ENCODE results near the gene SERPINI2.

The SERPINI2 gene

DNA sequence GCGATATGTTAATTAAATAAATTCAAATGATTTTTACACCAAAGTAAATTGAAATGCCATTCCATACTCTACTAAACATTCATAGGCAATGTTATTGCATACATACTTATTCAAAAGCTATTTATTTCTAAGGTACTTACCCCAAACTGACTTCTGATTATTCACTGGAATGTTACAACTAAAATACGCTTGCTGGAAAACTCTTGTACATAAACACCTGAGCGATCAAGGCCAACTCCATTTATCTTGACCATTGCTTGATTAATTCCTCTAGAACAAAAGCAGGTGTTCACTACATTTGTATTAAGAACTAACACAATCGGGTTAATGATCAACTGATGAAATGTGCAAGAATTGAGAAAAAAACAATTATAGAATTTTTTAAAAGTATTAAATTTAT, at the start of gene SERPINI2:
Gene SERPINI2, minus strand, starts transcription at position 180 of the 400 bp plus-strand sequence. CDS start 2,208 bp downstream, outside the sequence.
- Mint-ChIP-seq H3K36me3 (ENCODE audit: low read depth) (no peaks in the 10 kb centered on the region), H3K9me3 (no peaks in the 10 kb centered on the region), H3K4me1 (ENCODE audit: low read depth) (no peaks in the 10 kb centered on the region), H3K27ac (no peak within 1 kb of the TSS), H3K4me3 (no peak within 1 kb of the TSS), H3K27me3 (ENCODE audit: low read depth) (no peaks in the 10 kb centered on the region)

DNA sequence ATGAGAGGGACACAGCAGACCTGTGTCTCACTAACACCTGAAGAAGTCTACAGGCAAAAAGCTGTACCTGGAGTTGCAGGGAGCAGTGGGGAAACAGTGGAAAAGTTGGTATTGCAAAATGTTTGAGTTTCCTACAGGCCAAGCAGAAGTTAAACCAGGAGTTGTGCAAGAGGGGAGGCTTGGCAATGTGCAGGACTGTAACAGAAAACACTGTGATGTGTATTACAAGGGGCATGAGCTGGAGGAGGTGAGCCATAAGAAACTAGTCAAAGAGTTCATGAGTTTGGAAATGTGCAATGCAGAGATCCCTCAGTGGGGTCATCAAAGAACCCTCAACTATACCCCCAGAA, 47.1 kb upstream of the SERPINI2 start:
- Mint-ChIP-seq H3K9me3 (no peaks in the 10 kb centered on the region), H3K27me3 (ENCODE audit: low read depth) (no peaks in the 10 kb centered on the region)

DNA sequence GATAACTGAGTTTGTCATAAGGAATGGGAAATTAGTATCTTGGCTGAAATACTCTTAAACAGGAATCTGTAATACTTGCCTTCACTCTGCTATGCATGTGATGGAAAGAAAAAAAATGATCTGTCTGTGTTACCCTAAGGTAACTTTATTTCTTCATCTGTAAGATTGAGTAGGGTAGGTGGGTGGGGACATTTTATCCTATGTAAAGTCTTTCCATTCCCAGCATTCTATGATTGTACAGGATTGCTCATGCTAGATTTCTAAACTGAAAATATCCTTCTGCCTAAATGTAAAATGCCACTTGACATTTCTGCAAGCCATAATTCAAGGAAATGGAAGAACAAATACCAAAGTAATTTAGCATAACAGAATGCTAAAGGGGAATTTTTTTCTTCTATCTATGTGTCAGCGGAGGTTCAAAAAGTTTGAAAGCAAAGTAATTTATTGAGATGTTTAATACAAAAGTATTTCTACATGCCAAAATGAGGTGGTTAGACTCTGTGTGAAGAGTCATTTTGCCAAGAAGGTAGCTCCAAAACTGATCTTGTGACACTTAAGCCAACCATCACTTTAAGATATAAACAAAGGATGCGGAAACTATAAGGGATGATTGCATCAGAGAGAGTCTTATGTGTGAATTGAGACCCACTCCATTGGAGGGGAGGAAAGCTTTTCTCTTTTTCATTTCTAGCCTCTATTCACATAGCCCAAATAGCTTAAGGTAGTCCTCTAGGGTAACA, 46.6 kb upstream of the SERPINI2 start:
- no peaks in the 10 kb centered on the region for H3K36me3 Mint-ChIP-seq (ENCODE audit: low read depth)
- H3K4me3 Mint-ChIP-seq = no peak overlapping the region
- H3K9me3 Mint-ChIP-seq = peaks cover 4% of the 10 kb centered on the region
- no peak overlapping the region for H3K27ac Mint-ChIP-seq
- H3K4me1 Mint-ChIP-seq (ENCODE audit: low read depth) = no peaks in the 10 kb centered on the region
- no peaks in the 10 kb centered on the region for H3K27me3 Mint-ChIP-seq (ENCODE audit: low read depth)

More for the DNA sequence above, 47.1 kb upstream of the SERPINI2 start:
- Mint-ChIP-seq H3K4me3 (no peak overlapping the region), H3K36me3 (ENCODE audit: low read depth) (no peaks in the 10 kb centered on the region), H3K4me1 (ENCODE audit: low read depth) (no peaks in the 10 kb centered on the region), H3K27ac (no peak overlapping the region)

GRCh38 chr3:167507954-167508353, 34.1 kb upstream of the SERPINI2 start:
- Mint-ChIP-seq H3K4me3 (no peak overlapping the region), H3K4me1 (ENCODE audit: low read depth) (no peaks in the 10 kb centered on the region), H3K27me3 (ENCODE audit: low read depth) (no peaks in the 10 kb centered on the region), H3K36me3 (ENCODE audit: low read depth) (no peaks in the 10 kb centered on the region), H3K27ac (no peak overlapping the region), H3K9me3 (no peaks in the 10 kb centered on the region)

- Mint-ChIP-seq H3K36me3 (ENCODE audit: low read depth) (no peaks in the 10 kb centered on the region), H3K4me3 (no peak overlapping the region), H3K4me1 (ENCODE audit: low read depth) (no peaks in the 10 kb centered on the region), H3K27me3 (ENCODE audit: low read depth) (no peaks in the 10 kb centered on the region), H3K9me3 (no peaks in the 10 kb centered on the region), H3K27ac (no peak overlapping the region)
These were observed 28.6 kb upstream of the SERPINI2 start for GRCh38 chr3:167502401-167502800.

DNA sequence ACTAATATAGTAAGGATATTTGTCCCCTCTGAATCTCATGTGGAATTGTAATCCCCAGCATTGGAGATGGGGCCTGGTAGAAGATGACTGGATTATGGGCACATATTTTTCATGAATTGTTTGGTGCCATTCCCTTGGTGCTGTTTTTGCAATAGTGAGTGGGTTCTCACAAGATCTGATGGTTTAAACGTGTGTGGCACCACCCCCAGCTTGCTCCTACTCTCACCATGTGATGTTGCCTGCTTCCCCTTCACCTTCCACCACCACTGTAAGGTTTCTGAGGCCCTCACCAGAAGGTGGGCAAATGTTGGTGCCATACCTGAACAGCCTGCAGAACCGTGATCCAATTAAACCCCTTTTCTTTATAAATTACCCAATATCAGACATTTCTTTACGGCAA, 28.1 kb upstream of the SERPINI2 start:
- H3K4me3 Mint-ChIP-seq = no peak overlapping the region
- no peaks in the 10 kb centered on the region for H3K36me3 Mint-ChIP-seq (ENCODE audit: low read depth)
- no peaks in the 10 kb centered on the region for H3K9me3 Mint-ChIP-seq
- no peak overlapping the region for H3K27ac Mint-ChIP-seq
- no peaks in the 10 kb centered on the region for H3K4me1 Mint-ChIP-seq (ENCODE audit: low read depth)
- no peaks in the 10 kb centered on the region for H3K27me3 Mint-ChIP-seq (ENCODE audit: low read depth)

DNA sequence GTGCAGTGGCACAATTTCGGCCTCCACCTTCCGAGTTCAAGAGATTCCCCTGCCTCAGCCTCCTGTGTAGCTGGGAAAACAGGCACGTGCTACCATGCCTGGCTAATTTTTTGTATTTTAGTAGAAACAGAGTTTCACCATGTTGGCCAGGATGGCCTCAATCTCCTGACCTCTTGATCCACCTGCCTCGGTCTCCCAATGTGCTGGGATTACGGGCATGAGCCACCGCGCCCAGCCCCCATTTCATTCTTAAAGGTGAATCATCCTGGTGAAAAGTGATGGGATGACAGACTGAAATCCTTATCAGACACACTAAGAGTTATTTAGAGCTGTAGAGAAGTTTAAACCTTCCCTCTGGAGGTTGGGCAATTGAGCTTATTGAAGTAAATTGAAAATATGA, 24.1 kb upstream of the SERPINI2 start:
- no peaks in the 10 kb centered on the region for H3K36me3 Mint-ChIP-seq (ENCODE audit: low read depth)
- no peaks in the 10 kb centered on the region for H3K27me3 Mint-ChIP-seq (ENCODE audit: low read depth)
- no peak overlapping the region for H3K4me3 Mint-ChIP-seq
- no peaks in the 10 kb centered on the region for H3K4me1 Mint-ChIP-seq (ENCODE audit: low read depth)
- H3K27ac Mint-ChIP-seq = no peak overlapping the region
- no peaks in the 10 kb centered on the region for H3K9me3 Mint-ChIP-seq

- H3K4me3 Mint-ChIP-seq = no peak overlapping the region
- H3K27ac Mint-ChIP-seq = no peak overlapping the region
- H3K27me3 Mint-ChIP-seq (ENCODE audit: low read depth) = no peaks in the 10 kb centered on the region
- no peaks in the 10 kb centered on the region for H3K9me3 Mint-ChIP-seq
- no peaks in the 10 kb centered on the region for H3K4me1 Mint-ChIP-seq (ENCODE audit: low read depth)
- H3K36me3 Mint-ChIP-seq (ENCODE audit: low read depth) = no peaks in the 10 kb centered on the region
These were observed 19.4 kb upstream of the SERPINI2 start for GRCh38 chr3:167493244-167493643.

DNA sequence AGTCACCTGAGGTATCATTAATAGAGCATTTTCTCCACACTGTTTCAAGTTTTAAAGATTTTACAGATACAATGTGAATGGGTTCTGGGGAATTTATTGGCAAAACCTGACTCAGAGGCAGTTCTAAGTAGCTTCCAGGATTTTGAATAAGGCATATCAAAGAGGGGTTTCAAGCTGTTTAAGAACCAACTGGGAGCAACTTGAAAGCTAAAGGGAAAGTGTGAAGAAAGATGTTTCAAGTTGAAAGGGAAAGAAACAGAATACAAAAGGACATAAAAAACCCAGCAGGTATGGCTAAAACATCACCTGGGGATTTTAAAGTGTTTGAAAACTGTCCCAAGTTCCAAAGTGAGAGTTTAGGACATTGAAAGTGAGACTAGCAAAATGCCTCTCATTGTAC, 17.8 kb upstream of the SERPINI2 start:
- Mint-ChIP-seq H3K4me3 (no peak overlapping the region), H3K9me3 (no peaks in the 10 kb centered on the region), H3K27me3 (ENCODE audit: low read depth) (no peaks in the 10 kb centered on the region), H3K36me3 (ENCODE audit: low read depth) (no peaks in the 10 kb centered on the region), H3K27ac (no peak overlapping the region), H3K4me1 (ENCODE audit: low read depth) (no peaks in the 10 kb centered on the region)

DNA sequence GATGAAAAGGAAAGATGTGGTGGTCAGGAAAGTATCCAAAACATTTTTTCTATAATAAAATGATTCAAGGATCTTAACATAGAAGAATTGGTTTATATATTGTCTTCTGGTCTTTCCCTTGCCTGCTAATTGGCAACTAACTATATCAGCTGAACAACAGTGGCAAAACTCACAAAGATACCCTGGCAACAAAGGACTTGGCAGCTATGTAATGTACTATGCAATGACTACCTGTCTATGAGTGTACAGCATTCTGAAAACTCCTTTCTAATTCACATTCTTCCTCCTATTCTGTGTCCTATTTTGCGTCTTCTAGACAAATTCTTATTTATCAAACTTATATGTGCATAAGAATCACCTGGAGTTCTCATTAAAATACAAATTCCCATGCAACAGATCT, 15.7 kb upstream of the SERPINI2 start:
- Mint-ChIP-seq H3K27me3 (ENCODE audit: low read depth) (no peaks in the 10 kb centered on the region), H3K4me1 (ENCODE audit: low read depth) (no peaks in the 10 kb centered on the region), H3K9me3 (no peaks in the 10 kb centered on the region), H3K36me3 (ENCODE audit: low read depth) (no peaks in the 10 kb centered on the region), H3K27ac (no peak overlapping the region), H3K4me3 (no peak overlapping the region)

GRCh38 chr3:167487556-167487955, 13.7 kb upstream of the SERPINI2 start:
- Mint-ChIP-seq H3K4me1 (ENCODE audit: low read depth) (no peaks in the 10 kb centered on the region), H3K4me3 (no peak overlapping the region), H3K27me3 (ENCODE audit: low read depth) (no peaks in the 10 kb centered on the region), H3K9me3 (no peaks in the 10 kb centered on the region), H3K27ac (no peak overlapping the region), H3K36me3 (ENCODE audit: low read depth) (no peaks in the 10 kb centered on the region)

GRCh38 chr3:167484551-167484950, 10.7 kb upstream of the SERPINI2 start:
- no peak overlapping the region for H3K27ac Mint-ChIP-seq
- no peak overlapping the region for H3K4me3 Mint-ChIP-seq
- H3K9me3 Mint-ChIP-seq = no peaks in the 10 kb centered on the region
- no peaks in the 10 kb centered on the region for H3K27me3 Mint-ChIP-seq (ENCODE audit: low read depth)
- no peaks in the 10 kb centered on the region for H3K4me1 Mint-ChIP-seq (ENCODE audit: low read depth)
- no peaks in the 10 kb centered on the region for H3K36me3 Mint-ChIP-seq (ENCODE audit: low read depth)

DNA sequence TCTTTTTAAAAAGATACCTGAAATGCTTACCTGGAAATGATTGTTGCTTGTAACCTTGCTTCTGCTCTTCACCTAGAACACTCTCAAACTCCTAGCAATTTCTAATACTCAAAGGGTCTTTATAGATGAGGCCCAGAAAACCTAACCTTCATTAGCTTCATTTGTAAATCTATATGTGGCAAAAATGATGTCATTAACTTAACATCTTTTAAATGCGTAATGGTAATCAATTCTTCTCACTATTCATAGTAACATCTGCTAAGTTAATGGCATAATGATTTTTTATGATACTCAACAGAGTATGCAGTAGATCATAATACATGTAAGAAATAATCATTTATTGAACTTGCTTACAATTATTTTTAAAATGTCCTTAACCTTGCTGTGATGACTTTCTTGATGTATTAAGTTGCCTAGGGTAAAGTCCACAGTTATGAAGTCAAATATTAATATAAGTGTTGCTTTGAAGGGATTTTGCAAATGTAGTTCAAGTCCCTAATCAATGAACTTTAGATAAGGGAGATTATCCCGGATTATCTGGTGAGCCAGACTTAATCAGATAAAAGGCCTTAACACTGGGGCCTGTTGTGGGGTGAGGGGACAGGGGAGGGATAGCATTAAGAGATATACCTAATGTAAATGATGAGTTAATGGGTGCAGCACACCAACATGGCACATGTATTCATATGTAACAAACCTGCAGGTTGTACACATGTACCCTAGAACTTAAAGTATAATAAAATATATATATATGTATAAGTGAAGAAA, 10.1 kb upstream of the SERPINI2 start:
- Mint-ChIP-seq H3K27me3 (ENCODE audit: low read depth) (no peaks in the 10 kb centered on the region), H3K9me3 (no peaks in the 10 kb centered on the region), H3K4me1 (ENCODE audit: low read depth) (no peaks in the 10 kb centered on the region), H3K4me3 (no peak overlapping the region), H3K27ac (no peak overlapping the region), H3K36me3 (ENCODE audit: low read depth) (no peaks in the 10 kb centered on the region)

DNA sequence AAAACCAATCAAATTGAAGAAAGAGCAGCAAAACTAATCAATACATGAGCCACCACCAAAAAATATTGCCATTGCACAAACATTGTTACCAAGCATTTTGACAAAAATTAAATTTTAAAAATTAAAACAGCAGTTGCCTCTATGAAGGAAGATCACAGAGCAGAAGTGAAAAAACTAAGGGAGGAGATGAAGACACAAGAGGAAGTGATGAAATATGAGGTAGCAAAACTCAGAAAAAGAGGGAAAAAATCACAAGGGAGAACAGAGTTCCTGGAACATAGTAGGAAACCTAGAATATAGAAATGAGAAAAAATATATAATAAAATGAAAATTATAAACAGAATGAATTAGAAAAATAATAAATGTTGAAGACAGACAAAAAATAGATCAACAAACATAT, 7.3 kb upstream of the SERPINI2 start:
- Mint-ChIP-seq H3K36me3 (ENCODE audit: low read depth) (no peaks in the 10 kb centered on the region), H3K4me1 (ENCODE audit: low read depth) (no peaks in the 10 kb centered on the region), H3K4me3 (no peak overlapping the region), H3K27me3 (ENCODE audit: low read depth) (no peaks in the 10 kb centered on the region), H3K9me3 (no peaks in the 10 kb centered on the region), H3K27ac (no peak overlapping the region)

- Mint-ChIP-seq H3K9me3 (no peaks in the 10 kb centered on the region), H3K4me1 (ENCODE audit: low read depth) (no peaks in the 10 kb centered on the region), H3K27me3 (ENCODE audit: low read depth) (no peaks in the 10 kb centered on the region), H3K36me3 (ENCODE audit: low read depth) (no peaks in the 10 kb centered on the region), H3K4me3 (no peak overlapping the region), H3K27ac (no peak overlapping the region)
These were observed 6.9 kb upstream of the SERPINI2 start for GRCh38 chr3:167480748-167481147.
